Ovary (tissue), 3 donors: Measurements from ENCODE around the gene GPX2.

Experiments
- EP300 ChIP-seq: sonication (generic); formaldehyde crosslinking; IDR thresholded peaks from one replicate; pipeline ENCODE4 v1.6.1; 2017; ENCODE audit warnings: antibody characterized with exemption
- POLR2A ChIP-seq: fragments of 450-650 bp; IDR thresholded peaks from one replicate; pipeline ENCODE4 v1.6.1; 2017; ENCODE audit warnings: antibody characterized with exemption, mild to moderate bottlenecking, moderate library complexity
- TF ChIP-seq, protein P1 (sequence below), 3 donors: fragments of 450-650 bp in 2 of 3; fragments of 200-600 bp in 1 of 3; IDR thresholded peaks; one replicate each; pipeline versions ENCODE4 v1.5.1 to v1.8.0; 2016 to 2022; ENCODE audit warnings: antibody characterized with exemption in 3 of 3, mild to moderate bottlenecking in 1 of 3
- donor health status: DM: no; HTN: no; CAD: no.

DNA sequence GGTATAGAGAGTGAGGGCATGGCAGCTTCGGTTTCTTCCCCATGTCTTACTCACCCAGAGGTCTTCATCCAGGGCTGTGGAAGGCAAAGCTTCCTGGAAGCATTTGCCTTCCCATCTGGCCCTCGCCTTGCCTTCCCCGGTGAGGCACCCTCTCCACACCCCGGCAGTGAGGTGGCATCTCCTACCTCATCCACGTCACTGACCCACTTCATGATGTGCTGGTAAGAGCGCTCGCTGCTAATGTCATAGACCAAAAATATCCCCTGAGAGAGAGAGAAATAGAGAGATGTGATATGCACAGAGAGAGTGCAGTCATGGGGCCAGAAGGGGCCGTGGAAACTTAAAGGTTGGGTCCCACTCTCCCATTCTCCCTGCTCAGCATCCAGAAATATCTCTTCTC, 8.3 kb upstream of the GPX2 start:
- TF ChIP-seq, protein P1, sequence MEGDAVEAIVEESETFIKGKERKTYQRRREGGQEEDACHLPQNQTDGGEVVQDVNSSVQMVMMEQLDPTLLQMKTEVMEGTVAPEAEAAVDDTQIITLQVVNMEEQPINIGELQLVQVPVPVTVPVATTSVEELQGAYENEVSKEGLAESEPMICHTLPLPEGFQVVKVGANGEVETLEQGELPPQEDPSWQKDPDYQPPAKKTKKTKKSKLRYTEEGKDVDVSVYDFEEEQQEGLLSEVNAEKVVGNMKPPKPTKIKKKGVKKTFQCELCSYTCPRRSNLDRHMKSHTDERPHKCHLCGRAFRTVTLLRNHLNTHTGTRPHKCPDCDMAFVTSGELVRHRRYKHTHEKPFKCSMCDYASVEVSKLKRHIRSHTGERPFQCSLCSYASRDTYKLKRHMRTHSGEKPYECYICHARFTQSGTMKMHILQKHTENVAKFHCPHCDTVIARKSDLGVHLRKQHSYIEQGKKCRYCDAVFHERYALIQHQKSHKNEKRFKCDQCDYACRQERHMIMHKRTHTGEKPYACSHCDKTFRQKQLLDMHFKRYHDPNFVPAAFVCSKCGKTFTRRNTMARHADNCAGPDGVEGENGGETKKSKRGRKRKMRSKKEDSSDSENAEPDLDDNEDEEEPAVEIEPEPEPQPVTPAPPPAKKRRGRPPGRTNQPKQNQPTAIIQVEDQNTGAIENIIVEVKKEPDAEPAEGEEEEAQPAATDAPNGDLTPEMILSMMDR (IDR thresholded peaks at IDR 0.05), result no peak
- TF ChIP-seq EP300 (no peak), POLR2A (no peak)
